HCT116 (cell line): Measurements from ENCODE around the gene FAH.

Experiments used
- CEBPB ChIP-seq: IDR thresholded peaks from 2 replicates; pipeline ENCODE4 v1.6.1; 2012; ENCODE audit warnings: low read depth
- ELF1 ChIP-seq: IDR thresholded peaks from 2 replicates; pipeline ENCODE4 v1.6.1; 2012; ENCODE audit warnings: low read depth, borderline replicate concordance
- EZH2 ChIP-seq: fragments of 200-600 bp; sonication (generic); IDR thresholded peaks from 2 replicates; pipeline ENCODE4 v1.6.1; 2017; ENCODE audit warnings: antibody characterized with exemption, mixed run types
- JUND ChIP-seq: IDR thresholded peaks from 2 replicates; pipeline ENCODE4 v1.6.1; 2012
- POLR2A ChIP-seq: IDR thresholded peaks from 2 replicates; pipeline ENCODE4 v1.7.0; 2011; ENCODE audit warnings: borderline replicate concordance; ENCODE audit not compliant: insufficient read depth, insufficient read length; ENCODE audit errors: extremely low read depth
- POLR2AphosphoS5 ChIP-seq: IDR thresholded peaks from 2 replicates; pipeline ENCODE4 v1.6.1; 2011; ENCODE audit warnings: mild to moderate bottlenecking, low read depth, low read length, moderate library complexity
- RAD21 ChIP-seq: IDR thresholded peaks from 2 replicates; pipeline ENCODE4 v1.6.1; 2012; ENCODE audit warnings: low read depth, mild to moderate bottlenecking
- REST ChIP-seq: IDR thresholded peaks from 2 replicates; pipeline ENCODE4 v1.6.1; 2012; ENCODE audit warnings: low read depth
- SP1 ChIP-seq: IDR thresholded peaks from 2 replicates; pipeline ENCODE4 v1.6.1; 2012; ENCODE audit warnings: low read depth
- TCF7L2 ChIP-seq: IDR thresholded peaks from 2 replicates; pipeline ENCODE4 v1.7.0; 2011; ENCODE audit warnings: borderline replicate concordance, inconsistent platforms; ENCODE audit not compliant: insufficient read depth, insufficient read length; ENCODE audit errors: extremely low read depth
- YY1 ChIP-seq: IDR thresholded peaks from 2 replicates; pipeline ENCODE4 v1.6.1; 2011; ENCODE audit warnings: low read length, low read depth, moderate library complexity, mild to moderate bottlenecking; ENCODE audit not compliant: insufficient replicate concordance; ENCODE audit errors: extremely low read depth
- ZBTB33 ChIP-seq: IDR thresholded peaks from 2 replicates; pipeline ENCODE4 v1.6.1; 2011; ENCODE audit warnings: mild to moderate bottlenecking, low read length, moderate library complexity; ENCODE audit not compliant: insufficient replicate concordance; ENCODE audit errors: extremely low read depth
- ZNF274 ChIP-seq: fragments of 200-500 bp; sonication (Bioruptor generic); IDR thresholded peaks from 2 replicates; pipeline ENCODE4 v1.6.1; 2014; ENCODE audit warnings: mild to moderate bottlenecking, low read depth, low read length, inconsistent platforms
- TF ChIP-seq, protein P1 (sequence below), 3 experiments: fragments of 200-600 bp in 1 of 3; sonication (generic) in 1 of 3; IDR thresholded peaks in 2 of 3; conservative IDR thresholded peaks in 1 of 3; 2 replicates each; pipeline ENCODE4 v1.5.1; 2012 to 2017; ENCODE audit warnings: low read depth in 2 of 3, low read length in 2 of 3, antibody characterized with exemption in 1 of 3, borderline replicate concordance in 1 of 3, control low read depth in 1 of 3, mild to moderate bottlenecking in 1 of 3, mixed read lengths in 1 of 3, mixed run types in 1 of 3, moderate library complexity in 1 of 3; ENCODE audit not compliant: insufficient read depth in 1 of 3

- TF ChIP-seq POLR2AphosphoS5 (no peak), RAD21 (no peak), SP1 (no peak), POLR2A (no peak), ZBTB33 (no peak), ZNF274 (no peak), YY1 (no peak), CEBPB (no peak), EZH2 (no peak), REST (no peak), ELF1 (no peak), JUND (no peak), TCF7L2 (no peak)
- TF ChIP-seq, protein P1, sequence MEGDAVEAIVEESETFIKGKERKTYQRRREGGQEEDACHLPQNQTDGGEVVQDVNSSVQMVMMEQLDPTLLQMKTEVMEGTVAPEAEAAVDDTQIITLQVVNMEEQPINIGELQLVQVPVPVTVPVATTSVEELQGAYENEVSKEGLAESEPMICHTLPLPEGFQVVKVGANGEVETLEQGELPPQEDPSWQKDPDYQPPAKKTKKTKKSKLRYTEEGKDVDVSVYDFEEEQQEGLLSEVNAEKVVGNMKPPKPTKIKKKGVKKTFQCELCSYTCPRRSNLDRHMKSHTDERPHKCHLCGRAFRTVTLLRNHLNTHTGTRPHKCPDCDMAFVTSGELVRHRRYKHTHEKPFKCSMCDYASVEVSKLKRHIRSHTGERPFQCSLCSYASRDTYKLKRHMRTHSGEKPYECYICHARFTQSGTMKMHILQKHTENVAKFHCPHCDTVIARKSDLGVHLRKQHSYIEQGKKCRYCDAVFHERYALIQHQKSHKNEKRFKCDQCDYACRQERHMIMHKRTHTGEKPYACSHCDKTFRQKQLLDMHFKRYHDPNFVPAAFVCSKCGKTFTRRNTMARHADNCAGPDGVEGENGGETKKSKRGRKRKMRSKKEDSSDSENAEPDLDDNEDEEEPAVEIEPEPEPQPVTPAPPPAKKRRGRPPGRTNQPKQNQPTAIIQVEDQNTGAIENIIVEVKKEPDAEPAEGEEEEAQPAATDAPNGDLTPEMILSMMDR (IDR thresholded peaks at IDR 0.05 in 2 of 3, conservative IDR thresholded peaks at IDR 0.05 in 1 of 3; ENCODE audit: borderline replicate concordance in 1 of 3, insufficient read depth in 1 of 3, low read depth in 2 of 3, low read length in 2 of 3): no peak
Observed at GRCh38 chr15:80216911-80217310, 64.1 kb downstream of the FAH start.
